T1000 (cell line): Measurements from ENCODE around the gene ADGRA1.
"Not testable (repeated sequence)": the region's sequence is repeated elsewhere in the genome, so short reads cannot be mapped to it uniquely, and the experiment has no call there.

Source experiments
- DNase-seq: peaks from one replicate; lab custom pipeline; 2025; ENCODE audit warnings: mixed read lengths; lab: John Stamatoyannopoulos, UW

Gene ADGRA1

GRCh38 chr10:133150226-133150625 is 62.5 kb downstream of the ADGRA1 start:
- DNase-seq, result no peak

- no peak for DNase-seq
These were observed 62.9 kb downstream of the ADGRA1 start for GRCh38 chr10:133150656-133151055.

GRCh38 chr10:133151071-133151470 is 63.3 kb downstream of the ADGRA1 start:
- not testable (repeated sequence) for DNase-seq

- no peak for DNase-seq
These were observed 63.8 kb downstream of the ADGRA1 start for GRCh38 chr10:133151543-133151972.

- DNase-seq, result no peak
These were observed 66.7 kb downstream of the ADGRA1 start for GRCh38 chr10:133154411-133154810.

- no peak for DNase-seq
These were observed 67.5 kb downstream of the ADGRA1 start for GRCh38 chr10:133154996-133155778.

GRCh38 chr10:133156674-133157579 is 69.2 kb downstream of the ADGRA1 start:
- DNase-seq, result no peak

- DNase-seq, result no peak
These were observed 70.1 kb downstream of the ADGRA1 start for GRCh38 chr10:133157662-133158436.

GRCh38 chr10:133158437-133158755 is 70.7 kb downstream of the ADGRA1 start:
- DNase-seq, result no peak

- no peak for DNase-seq
These were observed 71.3 kb downstream of the ADGRA1 start for GRCh38 chr10:133158756-133159610.

GRCh38 chr10:133159611-133159949 is 71.9 kb downstream of the ADGRA1 start:
- no peak for DNase-seq

GRCh38 chr10:133159950-133160825 is 72.5 kb downstream of the ADGRA1 start, which contains the start of gene KNDC1:
Gene KNDC1, plus strand, starts transcription at chr10:133160219. Its CDS starts 249 bp downstream, at chr10:133160468.
- DNase-seq, result no peak

- DNase-seq, result no peak
These were observed 73.2 kb downstream of the ADGRA1 start for GRCh38 chr10:133160826-133161471.

- DNase-seq, result no peak
These were observed 73.9 kb downstream of the ADGRA1 start for GRCh38 chr10:133161486-133162109.

- no peak for DNase-seq
These were observed 74.6 kb downstream of the ADGRA1 start for GRCh38 chr10:133162178-133162909.

- DNase-seq, result no peak
These were observed 75.5 kb downstream of the ADGRA1 start for GRCh38 chr10:133162910-133163856.
